HepG2 (cell line): ENCODE measurements around the gene ANK3.

Source experiments
- ATF2 ChIP-seq: sonication (generic); formaldehyde crosslinking; IDR thresholded peaks from 2 replicates; pipeline ENCODE4 v1.4.0; 2020; ENCODE audit warnings: missing genetic modification reagents
- CBX1 ChIP-seq: IDR thresholded peaks from one replicate; pipeline ENCODE4 v1.6.1; 2016; ENCODE audit warnings: antibody characterized with exemption, low read depth
- CBX5 ChIP-seq: sonication (generic); formaldehyde crosslinking; IDR thresholded peaks from 2 replicates; pipeline ENCODE4 v1.4.0; 2020; ENCODE audit warnings: missing genetic modification reagents, borderline replicate concordance
- RAD51 ChIP-seq: fragments of 450-650 bp; IDR thresholded peaks from 2 replicates; pipeline ENCODE4 v1.6.1; 2016; ENCODE audit warnings: borderline replicate concordance
- ZNF124 ChIP-seq: sonication (generic); formaldehyde crosslinking; IDR thresholded peaks from 2 replicates; pipeline ENCODE4 v1.4.0; 2020; ENCODE audit warnings: missing genetic modification reagents
- ZNF580 ChIP-seq: IDR thresholded peaks from 2 replicates; pipeline ENCODE4 v1.6.1; 2016; ENCODE audit warnings: low read depth, borderline replicate concordance
- TF ChIP-seq, protein P1 (sequence below): sonication (generic); formaldehyde crosslinking; IDR thresholded peaks from 2 replicates; pipeline ENCODE4 v1.5.0; 2020; ENCODE audit warnings: mild to moderate bottlenecking, missing genetic modification reagents, moderate library complexity

- no peak for TF ChIP-seq ATF2 (CRISPR knock-in tag)
- TF ChIP-seq ZNF580 (CRISPR knock-in tag) = no peak
- TF ChIP-seq, protein P1, sequence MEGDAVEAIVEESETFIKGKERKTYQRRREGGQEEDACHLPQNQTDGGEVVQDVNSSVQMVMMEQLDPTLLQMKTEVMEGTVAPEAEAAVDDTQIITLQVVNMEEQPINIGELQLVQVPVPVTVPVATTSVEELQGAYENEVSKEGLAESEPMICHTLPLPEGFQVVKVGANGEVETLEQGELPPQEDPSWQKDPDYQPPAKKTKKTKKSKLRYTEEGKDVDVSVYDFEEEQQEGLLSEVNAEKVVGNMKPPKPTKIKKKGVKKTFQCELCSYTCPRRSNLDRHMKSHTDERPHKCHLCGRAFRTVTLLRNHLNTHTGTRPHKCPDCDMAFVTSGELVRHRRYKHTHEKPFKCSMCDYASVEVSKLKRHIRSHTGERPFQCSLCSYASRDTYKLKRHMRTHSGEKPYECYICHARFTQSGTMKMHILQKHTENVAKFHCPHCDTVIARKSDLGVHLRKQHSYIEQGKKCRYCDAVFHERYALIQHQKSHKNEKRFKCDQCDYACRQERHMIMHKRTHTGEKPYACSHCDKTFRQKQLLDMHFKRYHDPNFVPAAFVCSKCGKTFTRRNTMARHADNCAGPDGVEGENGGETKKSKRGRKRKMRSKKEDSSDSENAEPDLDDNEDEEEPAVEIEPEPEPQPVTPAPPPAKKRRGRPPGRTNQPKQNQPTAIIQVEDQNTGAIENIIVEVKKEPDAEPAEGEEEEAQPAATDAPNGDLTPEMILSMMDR (CRISPR knock-in tag) = peak; percentile 61
- no peak for TF ChIP-seq CBX5 (CRISPR knock-in tag)
- no peak for TF ChIP-seq CBX1
- TF ChIP-seq ZNF124 = no peak
- TF ChIP-seq RAD51 = no peak
Observed at GRCh38 chr10:60048091-60048501, 341.6 kb downstream of the ANK3 start.
